Measurements from ENCODE around the gene BNIPL. TPM values are rescaled to one million over a fixed set of nuclear protein-coding genes. Genes with fewer than 3 reads are reported as not detected.

Gene BNIPL
- total and polyA plus RNA-seq, 2 of the 13 experiments (the other 11 are each of a cell fraction or from before 2014, with no cell fraction given) = 0.40 to 1.1 TPM

- TF ChIP-seq DMTF1 (CRISPR knock-in tag; IDR thresholded peaks at IDR 0.05) (no peak), IRF2 (CRISPR knock-in tag; IDR thresholded peaks at IDR 0.05) (peak; percentile 61), ZSCAN9 (CRISPR knock-in tag; IDR thresholded peaks at IDR 0.05; ENCODE audit: borderline replicate concordance) (no peak), KLF11 (CRISPR knock-in tag; IDR thresholded peaks at IDR 0.05) (no peak), KAT2B (IDR thresholded peaks at IDR 0.05; ENCODE audit: borderline replicate concordance, low read depth, low read length) (no peak), ARID2 (CRISPR knock-in tag; IDR thresholded peaks at IDR 0.05; ENCODE audit: borderline replicate concordance) (no peak), HMGXB3 (CRISPR knock-in tag; IDR thresholded peaks at IDR 0.05; ENCODE audit: borderline replicate concordance) (no peak; the same call in 1 of the 2 replicates), ZFP37 (CRISPR knock-in tag; IDR thresholded peaks at IDR 0.05; ENCODE audit: borderline replicate concordance) (0 out of 2 replicates have a peak, but pooled peaks have one; percentile 29), CEBPZ (IDR thresholded peaks at IDR 0.05; ENCODE audit: low read length) (no peak), ZNF256 (CRISPR knock-in tag; conservative IDR thresholded peaks at IDR 0.05) (no peak), CBX2 (IDR thresholded peaks at IDR 0.05; ENCODE audit: low read depth, low read length) (no peak), CBX2 (CRISPR knock-in tag; IDR thresholded peaks at IDR 0.05; ENCODE audit: low read depth) (no peak), ADNP (CRISPR knock-in tag; IDR thresholded peaks at IDR 0.05) (peak; percentile 84), ZHX1 (CRISPR knock-in tag; IDR thresholded peaks at IDR 0.05; ENCODE audit: low read depth) (no peak)
Measured at GRCh38 chr1:151008244-151009205, 27.9 kb upstream of the BNIPL start, which contains the start of gene PRUNE1 (continued).
